ENCODE data around the gene RAPH1.

RAPH1 gene

GRCh38 chr2:203489531-203489930, 45.6 kb downstream of the RAPH1 start:
- H3K4me1 ChIP-seq (ENCODE audit: control insufficient read depth, insufficient read depth, low read length, unreplicated experiment), result peaks cover 21% of the 10 kb centered on the region
- H3K27me3 ChIP-seq (ENCODE audit: insufficient read depth, low read length), result no peaks in the 10 kb centered on the region
- H3K79me2 ChIP-seq (ENCODE audit: control insufficient read depth, insufficient read depth, low read length, unreplicated experiment), result peaks cover 37% of the 10 kb centered on the region
- H3K36me3 ChIP-seq (ENCODE audit: insufficient read depth, low read length), result peaks cover 14% of the 10 kb centered on the region
- H2AFZ ChIP-seq (ENCODE audit: low read length, unreplicated experiment), result no peak overlapping the region
- H3K4me3 ChIP-seq (ENCODE audit: low read depth, low read length), result no peak overlapping the region
- no peak overlapping the region for H3K27ac ChIP-seq (ENCODE audit: low read depth, low read length)

DNA sequence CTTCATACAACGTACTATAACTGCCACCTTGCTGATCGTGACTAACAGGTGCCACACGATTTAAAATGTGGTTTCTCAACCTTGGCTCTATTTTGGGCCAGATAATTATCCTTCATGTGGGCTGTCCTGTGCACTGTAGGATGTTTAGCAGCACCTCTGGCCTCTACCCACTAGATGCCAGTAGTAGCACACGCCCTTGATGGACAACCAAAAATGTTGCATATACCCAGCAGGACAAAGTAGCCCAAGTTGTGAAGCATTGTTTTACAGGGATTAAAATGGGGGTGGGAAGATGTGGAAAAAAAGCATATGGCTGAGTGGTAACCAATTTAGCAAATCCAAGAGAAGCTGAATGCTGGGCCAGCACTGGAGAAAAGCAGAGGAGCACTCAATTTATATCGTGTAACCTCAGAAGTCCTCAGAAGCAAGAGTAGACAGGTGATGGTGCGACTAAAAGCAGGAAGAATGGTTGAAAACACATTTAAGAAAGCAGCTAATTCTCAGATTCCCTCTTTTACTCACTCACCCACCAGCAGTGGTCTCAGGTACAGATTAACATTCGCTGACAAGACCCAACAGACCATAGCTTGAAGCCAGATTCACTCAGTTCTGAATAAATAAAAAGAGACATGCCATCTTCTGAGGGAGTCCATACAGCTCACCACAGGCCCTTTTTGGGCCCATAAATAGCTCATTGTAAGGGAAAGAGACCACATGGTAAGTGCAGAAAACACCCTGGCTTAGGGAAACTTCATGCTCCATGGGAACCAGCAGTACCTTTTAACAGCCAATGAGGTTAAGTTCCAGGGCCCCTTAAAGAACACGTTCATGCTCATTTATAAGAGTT, 50.6 kb downstream of the RAPH1 start:
- Histone ChIP-seq H3K4me1 (ENCODE audit: control insufficient read depth, insufficient read depth, low read length, unreplicated experiment) (peaks cover 1% of the 10 kb centered on the region), H3K4me3 (ENCODE audit: low read depth, low read length) (no peak overlapping the region), H3K36me3 (ENCODE audit: insufficient read depth, low read length) (peaks cover 23% of the 10 kb centered on the region), H3K27me3 (ENCODE audit: insufficient read depth, low read length) (no peaks in the 10 kb centered on the region), H2AFZ (ENCODE audit: low read length, unreplicated experiment) (no peak overlapping the region), H3K79me2 (ENCODE audit: control insufficient read depth, insufficient read depth, low read length, unreplicated experiment) (peaks cover 49% of the 10 kb centered on the region), H3K27ac (ENCODE audit: low read depth, low read length) (no peak overlapping the region)

DNA sequence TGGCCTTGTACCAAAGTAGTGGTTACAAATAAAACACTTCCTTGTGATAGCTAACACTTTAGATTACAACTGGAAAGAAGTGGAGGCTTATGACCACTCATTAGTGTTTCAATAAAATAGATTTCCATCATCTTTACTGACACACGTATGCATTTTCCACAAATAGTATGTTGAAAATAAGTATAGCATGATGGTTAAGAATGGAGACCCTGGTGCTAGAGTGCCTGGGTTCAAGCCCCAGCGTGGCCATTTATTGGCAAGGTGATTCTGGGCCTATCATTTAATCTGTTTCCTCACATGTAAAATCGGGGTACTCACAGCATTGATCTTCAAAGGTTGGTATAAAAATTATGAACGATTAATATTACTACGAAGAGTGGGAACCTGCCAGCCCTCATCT, 54.5 kb downstream of the RAPH1 start:
- H3K27me3 ChIP-seq (ENCODE audit: insufficient read depth, low read length), result no peaks in the 10 kb centered on the region
- H3K4me1 ChIP-seq (ENCODE audit: control insufficient read depth, insufficient read depth, low read length, unreplicated experiment), result no peaks in the 10 kb centered on the region
- H3K4me3 ChIP-seq (ENCODE audit: low read depth, low read length), result no peak overlapping the region
- no peak overlapping the region for H3K27ac ChIP-seq (ENCODE audit: low read depth, low read length)
- peaks cover 15% of the 10 kb centered on the region for H3K36me3 ChIP-seq (ENCODE audit: insufficient read depth, low read length)
- H2AFZ ChIP-seq (ENCODE audit: low read length, unreplicated experiment), result no peak overlapping the region
- peaks cover 42% of the 10 kb centered on the region for H3K79me2 ChIP-seq (ENCODE audit: control insufficient read depth, insufficient read depth, low read length, unreplicated experiment)

GRCh38 chr2:203476881-203477280, 58.2 kb downstream of the RAPH1 start:
- Histone ChIP-seq H3K4me3 (ENCODE audit: low read depth, low read length) (no peak overlapping the region), H3K27ac (ENCODE audit: low read depth, low read length) (no peak overlapping the region), H3K27me3 (ENCODE audit: insufficient read depth, low read length) (no peaks in the 10 kb centered on the region)

GRCh38 chr2:203471323-203471722, 63.8 kb downstream of the RAPH1 start:
- Histone ChIP-seq H3K79me2 (ENCODE audit: control insufficient read depth, insufficient read depth, low read length, unreplicated experiment) (peaks cover 3% of the 10 kb centered on the region), H3K4me1 (ENCODE audit: control insufficient read depth, insufficient read depth, low read length, unreplicated experiment) (no peaks in the 10 kb centered on the region), H3K27me3 (ENCODE audit: insufficient read depth, low read length) (no peaks in the 10 kb centered on the region), H3K36me3 (ENCODE audit: insufficient read depth, low read length) (0 out of 2 replicates have a peak, but pooled peaks cover 3% of the 10 kb centered on the region), H3K4me3 (ENCODE audit: low read depth, low read length) (no peak overlapping the region), H3K27ac (ENCODE audit: low read depth, low read length) (no peak overlapping the region), H2AFZ (ENCODE audit: low read length, unreplicated experiment) (no peak overlapping the region)

More at GRCh38 chr2:203476881-203477280, 58.2 kb downstream of the RAPH1 start:
- peaks cover 3% of the 10 kb centered on the region; the same call in 1 of the 2 replicates for H3K36me3 ChIP-seq (ENCODE audit: insufficient read depth, low read length)
- peaks cover 16% of the 10 kb centered on the region for H3K79me2 ChIP-seq (ENCODE audit: control insufficient read depth, insufficient read depth, low read length, unreplicated experiment)
- no peaks in the 10 kb centered on the region for H3K4me1 ChIP-seq (ENCODE audit: control insufficient read depth, insufficient read depth, low read length, unreplicated experiment)
- H2AFZ ChIP-seq (ENCODE audit: low read length, unreplicated experiment), result no peak overlapping the region

- Histone ChIP-seq H2AFZ (ENCODE audit: low read length, unreplicated experiment) (no peak overlapping the region), H3K79me2 (ENCODE audit: control insufficient read depth, insufficient read depth, low read length, unreplicated experiment) (peaks cover 3% of the 10 kb centered on the region), H3K36me3 (ENCODE audit: insufficient read depth, low read length) (0 out of 2 replicates have a peak, but pooled peaks cover 7% of the 10 kb centered on the region), H3K27me3 (ENCODE audit: insufficient read depth, low read length) (no peaks in the 10 kb centered on the region), H3K4me3 (ENCODE audit: low read depth, low read length) (no peak overlapping the region), H3K4me1 (ENCODE audit: control insufficient read depth, insufficient read depth, low read length, unreplicated experiment) (no peaks in the 10 kb centered on the region), H3K27ac (ENCODE audit: low read depth, low read length) (no peak overlapping the region)
Observed at GRCh38 chr2:203470371-203470770, 64.7 kb downstream of the RAPH1 start.

GRCh38 chr2:203469546-203469945, 65.6 kb downstream of the RAPH1 start:
- H3K79me2 ChIP-seq (ENCODE audit: control insufficient read depth, insufficient read depth, low read length, unreplicated experiment), result peaks cover 8% of the 10 kb centered on the region
- no peaks in the 10 kb centered on the region for H3K27me3 ChIP-seq (ENCODE audit: insufficient read depth, low read length)
- 0 out of 2 replicates have a peak, but pooled peaks cover 7% of the 10 kb centered on the region for H3K36me3 ChIP-seq (ENCODE audit: insufficient read depth, low read length)
- no peaks in the 10 kb centered on the region for H3K4me1 ChIP-seq (ENCODE audit: control insufficient read depth, insufficient read depth, low read length, unreplicated experiment)
- no peak overlapping the region for H3K4me3 ChIP-seq (ENCODE audit: low read depth, low read length)
- H2AFZ ChIP-seq (ENCODE audit: low read length, unreplicated experiment), result no peak overlapping the region
- H3K27ac ChIP-seq (ENCODE audit: low read depth, low read length), result no peak overlapping the region

DNA sequence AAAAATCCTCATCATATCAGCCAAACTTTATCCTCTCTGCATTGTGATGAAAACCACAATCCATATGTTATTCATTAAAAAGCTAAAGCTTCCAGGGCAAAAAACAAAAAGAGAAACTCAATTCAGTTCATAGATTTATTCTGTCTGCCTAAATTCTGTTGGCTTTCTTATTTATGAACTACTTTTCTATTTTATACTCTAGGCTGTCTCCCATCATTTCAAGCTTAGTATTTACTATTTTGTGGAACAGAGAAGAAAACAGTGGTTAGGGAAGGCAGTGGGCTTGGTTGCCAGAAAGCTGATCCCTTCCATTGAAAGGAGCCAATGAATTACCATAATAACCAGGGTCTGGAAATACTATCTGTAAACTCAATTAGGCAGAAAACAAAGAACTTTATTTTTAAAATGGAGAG, 71.8 kb downstream of the RAPH1 start:
- no peaks in the 10 kb centered on the region for H3K27me3 ChIP-seq (ENCODE audit: insufficient read depth, low read length)
- peaks cover 20% of the 10 kb centered on the region for H3K4me1 ChIP-seq (ENCODE audit: control insufficient read depth, insufficient read depth, low read length, unreplicated experiment)
- H3K4me3 ChIP-seq (ENCODE audit: low read depth, low read length), result no peak overlapping the region
- H3K36me3 ChIP-seq (ENCODE audit: insufficient read depth, low read length), result peaks cover 19% of the 10 kb centered on the region
- H3K79me2 ChIP-seq (ENCODE audit: control insufficient read depth, insufficient read depth, low read length, unreplicated experiment), result peaks cover 13% of the 10 kb centered on the region
- peak overlapping the region; percentile 27; the same call in 1 of the 2 replicates for H3K27ac ChIP-seq (ENCODE audit: low read depth, low read length)
- no peak overlapping the region for H2AFZ ChIP-seq (ENCODE audit: low read length, unreplicated experiment)

GRCh38 chr2:203462308-203462707, 72.8 kb downstream of the RAPH1 start:
- Histone ChIP-seq H3K36me3 (ENCODE audit: insufficient read depth, low read length) (peaks cover 25% of the 10 kb centered on the region), H3K27me3 (ENCODE audit: insufficient read depth, low read length) (no peaks in the 10 kb centered on the region), H2AFZ (ENCODE audit: low read length, unreplicated experiment) (no peak overlapping the region), H3K4me3 (ENCODE audit: low read depth, low read length) (no peak overlapping the region), H3K4me1 (ENCODE audit: control insufficient read depth, insufficient read depth, low read length, unreplicated experiment) (peaks cover 20% of the 10 kb centered on the region), H3K79me2 (ENCODE audit: control insufficient read depth, insufficient read depth, low read length, unreplicated experiment) (peaks cover 13% of the 10 kb centered on the region), H3K27ac (ENCODE audit: low read depth, low read length) (0 out of 2 replicates have a peak overlapping the region, but pooled peaks have one; percentile 6)

DNA sequence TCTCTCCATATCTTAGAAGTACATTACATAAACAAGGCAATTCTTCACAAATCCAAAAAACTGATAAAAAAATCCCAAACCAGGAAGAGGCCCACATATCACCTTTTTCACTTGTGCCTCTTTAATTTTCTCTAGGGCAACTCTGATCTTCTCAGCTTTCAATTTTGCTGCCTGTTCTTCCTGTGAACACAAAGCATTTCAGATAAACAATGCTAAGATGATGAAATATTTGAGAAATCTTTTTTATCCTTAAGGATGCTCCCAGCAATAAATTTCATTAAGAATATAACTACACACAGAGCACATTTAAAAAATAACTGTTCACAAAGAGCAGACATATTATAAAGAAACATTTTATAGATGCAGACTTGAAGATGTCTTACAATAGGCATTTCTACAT, 73.4 kb downstream of the RAPH1 start:
- Histone ChIP-seq H3K27ac (ENCODE audit: low read depth, low read length) (peak overlapping the region; percentile 6; the same call in 1 of the 2 replicates), H2AFZ (ENCODE audit: low read length, unreplicated experiment) (no peak overlapping the region), H3K27me3 (ENCODE audit: insufficient read depth, low read length) (no peaks in the 10 kb centered on the region), H3K79me2 (ENCODE audit: control insufficient read depth, insufficient read depth, low read length, unreplicated experiment) (peaks cover 13% of the 10 kb centered on the region), H3K36me3 (ENCODE audit: insufficient read depth, low read length) (peaks cover 27% of the 10 kb centered on the region), H3K4me3 (ENCODE audit: low read depth, low read length) (no peak overlapping the region), H3K4me1 (ENCODE audit: control insufficient read depth, insufficient read depth, low read length, unreplicated experiment) (peaks cover 20% of the 10 kb centered on the region)

- Histone ChIP-seq H3K36me3 (ENCODE audit: insufficient read depth, low read length) (peaks cover 36% of the 10 kb centered on the region), H3K4me1 (ENCODE audit: control insufficient read depth, insufficient read depth, low read length, unreplicated experiment) (peaks cover 29% of the 10 kb centered on the region), H3K27me3 (ENCODE audit: insufficient read depth, low read length) (no peaks in the 10 kb centered on the region), H2AFZ (ENCODE audit: low read length, unreplicated experiment) (no peak overlapping the region), H3K79me2 (ENCODE audit: control insufficient read depth, insufficient read depth, low read length, unreplicated experiment) (peaks cover 2% of the 10 kb centered on the region), H3K27ac (ENCODE audit: low read depth, low read length) (peak overlapping the region; percentile 31), H3K4me3 (ENCODE audit: low read depth, low read length) (no peak overlapping the region)
Observed at GRCh38 chr2:203455209-203455608, 79.9 kb downstream of the RAPH1 start.
